Naive thymus-derived CD4-positive, alpha-beta T cell (primary cell): ENCODE results near the gene DNAH6. TPM values are rescaled to one million over a fixed set of nuclear protein-coding genes. Genes with fewer than 3 reads are reported as not detected.
"Not testable (repeated sequence)": the region's sequence is repeated elsewhere in the genome, so short reads cannot be mapped to it uniquely, and the experiment has no call there.

Experiments
- ATAC-seq: fragments of 150-1000 bp; cut with Tn5 transposase; 2 replicates; pipeline ENCODE4 v1.10.0; 2021; ENCODE audit warnings: mild to moderate bottlenecking, moderate library complexity
- CTCF ChIA-PET: fragments of 350-600 bp; sonication (Branson Sonifier 250); formaldehyde crosslinking; loops from one replicate; lab custom pipeline; 2021; ENCODE audit warnings: antibody characterized with exemption; lab: Charles Lee
- POLR2A ChIA-PET: fragments of 350-600 bp; sonication (Branson Sonifier 250); formaldehyde crosslinking; loops from one replicate; lab custom pipeline; 2021; ENCODE audit warnings: antibody characterized with exemption, inconsistent platforms; lab: Charles Lee
- DNase-seq, 9 donors: peaks; one replicate each; pipeline versions ENCODE4 v3.0.0 to v3.0.0-alpha.2; 2020 to 2022; ENCODE audit warnings: mixed read lengths in 1 of 9
- H3K27ac ChIP-seq: one replicate; pipeline ENCODE4 v1.7.0; 2013; ENCODE audit warnings: mild to moderate bottlenecking, low read depth, low read length, moderate library complexity
- H3K27me3 ChIP-seq, 2 donors: one replicate each; pipeline ENCODE4 v1.7.0; 2013; ENCODE audit warnings: low read length in 2 of 2, mild to moderate bottlenecking in 2 of 2, moderate library complexity in 2 of 2; ENCODE audit not compliant: control insufficient read depth in 2 of 2, insufficient read depth in 2 of 2
- H3K36me3 ChIP-seq, 3 experiments: 1 replicate in 2 of 3; 2 replicates in 1 of 3; pipeline ENCODE4 v1.7.0; 2013; ENCODE audit warnings: low read length in 3 of 3, mild to moderate bottlenecking in 3 of 3, moderate library complexity in 1 of 3; ENCODE audit not compliant: insufficient read depth in 3 of 3, control insufficient read depth in 2 of 3
- H3K4me1 ChIP-seq, 2 donors: one replicate each; pipeline ENCODE4 v1.7.0; 2013; ENCODE audit warnings: low read length in 2 of 2, mild to moderate bottlenecking in 2 of 2, moderate library complexity in 1 of 2; ENCODE audit not compliant: control insufficient read depth in 2 of 2, insufficient read depth in 2 of 2
- H3K4me3 ChIP-seq: 2 replicates; pipeline ENCODE4 v1.7.0; 2013; ENCODE audit warnings: mild to moderate bottlenecking, low read length
- H3K9me3 ChIP-seq, 3 experiments: 1 replicate in 2 of 3; 2 replicates in 1 of 3; pipeline ENCODE4 v1.7.0; 2013; ENCODE audit warnings: low read length in 3 of 3; ENCODE audit not compliant: control insufficient read depth in 2 of 3
- H3K27ac Mint-ChIP-seq, 9 donors: one replicate each; pipeline ENCODE4 v1.8.0; 2020 to 2022; ENCODE audit warnings: mixed read lengths in 9 of 9, mild to moderate bottlenecking in 8 of 9, moderate library complexity in 5 of 9, inconsistent platforms in 2 of 9
- H3K27me3 Mint-ChIP-seq, 5 donors: one replicate each; pipeline ENCODE4 v1.8.0; 2021 to 2022; ENCODE audit warnings: mixed read lengths in 5 of 5, mild to moderate bottlenecking in 1 of 5
- H3K36me3 Mint-ChIP-seq, 5 donors: one replicate each; pipeline ENCODE4 v1.8.0; 2020 to 2022; ENCODE audit warnings: mixed read lengths in 5 of 5, mild to moderate bottlenecking in 3 of 5, inconsistent platforms in 1 of 5
- H3K4me1 Mint-ChIP-seq, 7 donors: one replicate each; pipeline ENCODE4 v1.8.0; 2020 to 2022; ENCODE audit warnings: mixed read lengths in 7 of 7, mild to moderate bottlenecking in 3 of 7, inconsistent platforms in 1 of 7
- H3K4me3 Mint-ChIP-seq, 10 donors: one replicate each; pipeline ENCODE4 v1.8.0; 2020 to 2022; ENCODE audit warnings: mild to moderate bottlenecking in 10 of 10, mixed read lengths in 10 of 10, moderate library complexity in 6 of 10, inconsistent platforms in 2 of 10
- H3K9me3 Mint-ChIP-seq, 11 donors: one replicate each; pipeline ENCODE4 v1.8.0; 2020 to 2022; ENCODE audit warnings: mixed read lengths in 11 of 11, mild to moderate bottlenecking in 4 of 11, inconsistent platforms in 1 of 11, moderate library complexity in 1 of 11
- intact Hi-C, 2 donors: fragments of 100-400 bp; cut with micrococcal nuclease; formaldehyde crosslinking; loops; one replicate each; pipeline ENCODE4 v1.15.1; 2023
- polyA plus RNA-seq, 2 donors: library from polyadenylated mRNA; unstranded; fragments of 300-500 nt; fragmentation: Illumina TruSeq; gene quantifications; one replicate each; pipeline ENCODE4 v1.2.3, GENCODE V29; 2021
- total RNA-seq, 6 experiments: library from RNA in 5 of 6; stranded (reverse) in 5 of 6; gene quantifications; 1 replicate in 5 of 6; 2 replicates in 1 of 6; pipeline ENCODE4 v1.2.3 and lab custom pipeline; 2021 to 2026

The DNAH6 gene
- total RNA-seq (1 to 10 TPM in 3 of 5 experiments, under 1 TPM in 2; 0.73 to 2.3 (median 1.1) TPM), polyA plus RNA-seq (1 to 10 TPM; 1.4 to 1.7 TPM), total RNA-seq (lab: John Stamatoyannopoulos, UW) (6.7 reads per million, percentile 29 among the genes with 10 or more reads in this experiment)

GRCh38 chr2:84516234-84516986, at the start of gene DNAH6:
Gene DNAH6, plus strand, starts transcription at chr2:84516498. Its CDS starts 1,329 bp downstream, at chr2:84517827.
- no peaks in the 10 kb centered on the region for H3K36me3 ChIP-seq
- H3K27ac ChIP-seq: peak within 1 kb of the TSS; percentile 75
- ChIA-PET POLR2A (interaction anchor here (0.6 to 1.1 kb wide), 2 partner anchors 361 to 391 kb away, joined by 3 read pairs; no protein-coding TSS in a partner anchor), CTCF (interaction anchor here (1.7 to 2.2 kb wide), 2 partner anchors 10 to 371 kb away, joined by 4 to 7 read pairs; no protein-coding TSS in a partner anchor)
- H3K4me3 Mint-ChIP-seq: peak within 1 kb of the TSS; percentile 79 to 93 (median 90)
- H3K4me1 Mint-ChIP-seq: peaks cover 6 to 27% (median 23%) of the 10 kb centered on the region in 7 donors
- H3K4me1 ChIP-seq: peaks cover 5 to 6% of the 10 kb centered on the region in 2 donors
- H3K27me3 Mint-ChIP-seq: peaks cover 0 to 41% (median 0%) of the 10 kb centered on the region in 5 donors
- H3K27me3 ChIP-seq: no peaks in the 10 kb centered on the region
- H3K4me3 ChIP-seq: peak within 1 kb of the TSS; percentile 78
- DNase-seq (peak; percentile 67 to 94 (median 89)), ATAC-seq (peak; percentile 99)
- intact Hi-C loops: loop anchor here (1.0 to 5.0 kb wide), 9 partner anchors 57 to 456 kb away; partner anchors contain the start of genes SUCLG1 (in 2 of the 2), TMSB10 (in 1 of the 2) and TRABD2A (in 1 of the 2)
- peaks cover 1 to 14% (median 6%) of the 10 kb centered on the region in 11 donors for H3K9me3 Mint-ChIP-seq
- H3K27ac Mint-ChIP-seq: peak within 1 kb of the TSS; percentile 66 to 98 (median 93)
- H3K9me3 ChIP-seq: no peaks in the 10 kb centered on the region
- peaks cover 3 to 4% (median 3%) of the 10 kb centered on the region in 5 donors for H3K36me3 Mint-ChIP-seq

DNA sequence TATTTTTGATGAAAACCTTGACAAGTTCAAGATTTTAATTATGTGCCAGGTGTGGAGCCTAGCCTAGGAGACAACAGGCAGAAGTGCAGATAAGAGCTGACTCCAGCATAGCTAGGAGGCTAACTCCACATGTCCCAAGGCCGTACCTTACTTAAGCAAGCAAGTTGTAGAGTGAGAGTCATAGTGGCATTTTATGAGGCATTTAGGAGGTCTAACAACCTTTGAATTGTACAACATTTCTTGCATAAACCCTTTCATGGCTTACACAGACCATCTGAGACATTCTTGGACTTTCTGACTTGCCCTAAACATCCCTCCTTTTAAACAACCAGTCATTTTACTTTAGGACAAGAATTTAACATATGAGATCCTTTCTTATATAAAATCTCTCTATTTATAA, 48.9 kb upstream of the DNAH6 start:
- Mint-ChIP-seq H3K27ac (no peak overlapping the region), H3K27me3 (peaks cover 0 to 8% (median 0%) of the 10 kb centered on the region in 5 donors), H3K4me1 (no peaks in the 10 kb centered on the region), H3K4me3 (no peak overlapping the region), H3K9me3 (peaks cover 2 to 11% (median 9%) of the 10 kb centered on the region in 11 donors), H3K36me3 (peaks cover 4 to 15% (median 8%) of the 10 kb centered on the region in 5 donors)
- ChIA-PET CTCF (no interaction called here), POLR2A (interaction anchor here (0.6 to 1.8 kb wide), 2 partner anchors 8 to 675 kb away, joined by 3 to 4 read pairs; partner anchors contain the start of gene SUCLG1)
- Histone ChIP-seq H3K36me3 (no peaks in the 10 kb centered on the region), H3K27ac (no peak overlapping the region), H3K9me3 (no peaks in the 10 kb centered on the region), H3K27me3 (no peaks in the 10 kb centered on the region), H3K4me1 (no peaks in the 10 kb centered on the region), H3K4me3 (no peak overlapping the region)
- intact Hi-C loops: no loop called here
- ATAC-seq (no peak), DNase-seq (no peak)

GRCh38 chr2:84472423-84472822, 43.9 kb upstream of the DNAH6 start:
- H3K4me3 Mint-ChIP-seq, H3K4me1 Mint-ChIP-seq, H3K4me1 ChIP-seq, H3K27ac ChIP-seq, H3K4me3 ChIP-seq, intact Hi-C loops, H3K36me3 ChIP-seq, ATAC-seq, H3K9me3 ChIP-seq, CTCF ChIA-PET, H3K27ac Mint-ChIP-seq, DNase-seq, H3K27me3 ChIP-seq: not testable (repeated sequence)
- Mint-ChIP-seq H3K27me3 (peaks cover 0 to 23% (median 5%) of the 10 kb centered on the region in 5 donors), H3K36me3 (peaks cover 0 to 28% (median 16%) of the 10 kb centered on the region in 5 donors), H3K9me3 (peaks cover 3 to 16% (median 8%) of the 10 kb centered on the region in 11 donors)
- POLR2A ChIA-PET: interaction anchor here (0.6 kb wide), 1 partner anchor 39 kb away, joined by 3 read pairs; no protein-coding TSS in a partner anchor

- DNase-seq (no peak), ATAC-seq (no peak)
- ChIA-PET POLR2A (no interaction called here), CTCF (no interaction called here)
- no peaks in the 10 kb centered on the region for H3K4me1 ChIP-seq
- Mint-ChIP-seq H3K27ac (no peak overlapping the region), H3K4me3 (no peak overlapping the region), H3K27me3 (peaks cover 0 to 23% (median 5%) of the 10 kb centered on the region in 5 donors), H3K36me3 (peaks cover 0 to 34% (median 21%) of the 10 kb centered on the region in 5 donors), H3K4me1 (no peaks in the 10 kb centered on the region), H3K9me3 (peaks cover 3 to 20% (median 8%) of the 10 kb centered on the region in 11 donors)
- peaks cover 0 to 5% (median 0%) of the 10 kb centered on the region in 3 experiments for H3K9me3 ChIP-seq
- no peak overlapping the region for H3K27ac ChIP-seq
- H3K4me3 ChIP-seq: no peak overlapping the region
- H3K36me3 ChIP-seq: no peaks in the 10 kb centered on the region
- no peaks in the 10 kb centered on the region for H3K27me3 ChIP-seq
- intact Hi-C loops: no loop called here
Measured at GRCh38 chr2:84472856-84473565, 43.3 kb upstream of the DNAH6 start.

DNA sequence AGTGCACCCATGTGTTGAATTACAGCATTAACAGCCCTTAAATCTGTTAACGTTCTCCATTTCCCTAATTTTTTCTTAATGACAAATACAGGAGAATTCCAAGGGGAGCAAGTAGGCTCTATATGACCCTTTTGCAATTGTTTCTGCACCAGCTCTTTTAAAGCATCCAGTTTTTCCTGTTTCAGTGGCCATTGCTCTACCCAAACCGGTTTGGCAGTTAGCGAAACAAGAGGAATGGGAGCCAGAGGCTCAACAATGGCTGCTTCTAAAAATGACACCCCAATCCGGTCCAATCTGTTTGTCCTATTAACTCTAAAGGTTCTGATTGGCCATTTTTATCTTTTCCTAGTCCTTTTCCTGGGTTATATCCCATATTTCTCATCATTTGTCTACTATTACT, 42.1 kb upstream of the DNAH6 start:
- Histone ChIP-seq H3K9me3 (peaks cover 0 to 5% (median 0%) of the 10 kb centered on the region in 3 experiments), H3K4me3 (no peak overlapping the region), H3K4me1 (no peaks in the 10 kb centered on the region), H3K36me3 (no peaks in the 10 kb centered on the region), H3K27me3 (no peaks in the 10 kb centered on the region), H3K27ac (no peak overlapping the region)
- no peaks in the 10 kb centered on the region for H3K4me1 Mint-ChIP-seq
- ChIA-PET CTCF (no interaction called here), POLR2A (no interaction called here)
- ATAC-seq: no peak
- H3K9me3 Mint-ChIP-seq: peaks cover 3 to 20% (median 8%) of the 10 kb centered on the region in 11 donors
- intact Hi-C loops: no loop called here
- H3K36me3 Mint-ChIP-seq: peaks cover 0 to 29% (median 18%) of the 10 kb centered on the region in 5 donors
- peaks cover 0 to 23% (median 5%) of the 10 kb centered on the region in 5 donors for H3K27me3 Mint-ChIP-seq
- DNase-seq: no peak
- no peak overlapping the region for H3K4me3 Mint-ChIP-seq
- no peak overlapping the region for H3K27ac Mint-ChIP-seq

- H3K4me1 ChIP-seq: peaks cover 0 to 18% of the 10 kb centered on the region in 2 donors
- H3K27ac ChIP-seq: no peak overlapping the region
- CTCF ChIA-PET: no interaction called here
- peaks cover 8 to 20% (median 19%) of the 10 kb centered on the region in 7 donors for H3K4me1 Mint-ChIP-seq
- peaks cover 0 to 14% (median 5%) of the 10 kb centered on the region in 5 donors for H3K27me3 Mint-ChIP-seq
- H3K9me3 ChIP-seq: peaks cover 0 to 5% (median 0%) of the 10 kb centered on the region in 3 experiments
- intact Hi-C loops: no loop called here
- no peak overlapping the region for H3K4me3 ChIP-seq
- H3K36me3 Mint-ChIP-seq: peaks cover 0 to 23% (median 15%) of the 10 kb centered on the region in 5 donors
- H3K9me3 Mint-ChIP-seq: peaks cover 3 to 20% (median 8%) of the 10 kb centered on the region in 11 donors
- no peak overlapping the region for H3K27ac Mint-ChIP-seq
- H3K36me3 ChIP-seq: no peaks in the 10 kb centered on the region
- DNase-seq (no peak), ATAC-seq (no peak)
- H3K27me3 ChIP-seq: no peaks in the 10 kb centered on the region
- H3K4me3 Mint-ChIP-seq: no peak overlapping the region
- POLR2A ChIA-PET: interaction anchor here (1.0 kb wide), 1 partner anchor 449 kb away, joined by 4 read pairs; no protein-coding TSS in a partner anchor
Measured at GRCh38 chr2:84477886-84478285, 38.4 kb upstream of the DNAH6 start.
